GM12875 (cell line): ENCODE data around the gene RAF1.
"Not testable (repeated sequence)": the region's sequence is repeated elsewhere in the genome, so short reads cannot be mapped to it uniquely, and the experiment has no call there.

Experiments
- H3K4me3 ChIP-seq: one replicate; pipeline ENCODE4 v1.5.1; 2011; ENCODE audit warnings: low read depth, low read length, control low read depth
- TF ChIP-seq, protein P1 (sequence below): IDR thresholded peaks from 2 replicates; pipeline ENCODE4 v1.5.1; 2011; ENCODE audit warnings: low read depth, mild to moderate bottlenecking, control low read depth, inconsistent platforms, low read length, moderate library complexity, borderline replicate concordance; ENCODE audit not compliant: insufficient read depth

Gene RAF1

DNA sequence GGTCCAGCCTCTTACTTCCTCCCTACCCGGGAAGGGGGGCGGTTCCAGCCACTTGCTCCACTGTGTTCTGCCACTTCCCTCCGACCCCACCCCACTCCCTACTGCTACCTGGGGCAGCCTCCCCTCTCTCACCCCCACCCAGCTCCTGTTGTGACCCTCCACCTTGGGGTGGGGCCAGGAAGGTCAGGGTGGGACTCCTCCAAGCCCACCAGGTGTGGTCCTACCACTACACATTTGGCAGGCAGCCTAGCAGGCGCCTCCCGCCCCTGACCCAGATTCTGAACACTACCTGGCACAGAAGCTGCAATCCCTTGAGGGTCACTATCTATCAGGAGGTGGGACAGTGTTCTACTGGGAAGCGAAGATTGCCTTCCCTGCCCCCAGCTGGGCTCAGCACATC, 13.7 kb upstream of the RAF1 start:
- TF ChIP-seq, protein P1, sequence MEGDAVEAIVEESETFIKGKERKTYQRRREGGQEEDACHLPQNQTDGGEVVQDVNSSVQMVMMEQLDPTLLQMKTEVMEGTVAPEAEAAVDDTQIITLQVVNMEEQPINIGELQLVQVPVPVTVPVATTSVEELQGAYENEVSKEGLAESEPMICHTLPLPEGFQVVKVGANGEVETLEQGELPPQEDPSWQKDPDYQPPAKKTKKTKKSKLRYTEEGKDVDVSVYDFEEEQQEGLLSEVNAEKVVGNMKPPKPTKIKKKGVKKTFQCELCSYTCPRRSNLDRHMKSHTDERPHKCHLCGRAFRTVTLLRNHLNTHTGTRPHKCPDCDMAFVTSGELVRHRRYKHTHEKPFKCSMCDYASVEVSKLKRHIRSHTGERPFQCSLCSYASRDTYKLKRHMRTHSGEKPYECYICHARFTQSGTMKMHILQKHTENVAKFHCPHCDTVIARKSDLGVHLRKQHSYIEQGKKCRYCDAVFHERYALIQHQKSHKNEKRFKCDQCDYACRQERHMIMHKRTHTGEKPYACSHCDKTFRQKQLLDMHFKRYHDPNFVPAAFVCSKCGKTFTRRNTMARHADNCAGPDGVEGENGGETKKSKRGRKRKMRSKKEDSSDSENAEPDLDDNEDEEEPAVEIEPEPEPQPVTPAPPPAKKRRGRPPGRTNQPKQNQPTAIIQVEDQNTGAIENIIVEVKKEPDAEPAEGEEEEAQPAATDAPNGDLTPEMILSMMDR, result no peak
- no peak overlapping the region for H3K4me3 ChIP-seq

DNA sequence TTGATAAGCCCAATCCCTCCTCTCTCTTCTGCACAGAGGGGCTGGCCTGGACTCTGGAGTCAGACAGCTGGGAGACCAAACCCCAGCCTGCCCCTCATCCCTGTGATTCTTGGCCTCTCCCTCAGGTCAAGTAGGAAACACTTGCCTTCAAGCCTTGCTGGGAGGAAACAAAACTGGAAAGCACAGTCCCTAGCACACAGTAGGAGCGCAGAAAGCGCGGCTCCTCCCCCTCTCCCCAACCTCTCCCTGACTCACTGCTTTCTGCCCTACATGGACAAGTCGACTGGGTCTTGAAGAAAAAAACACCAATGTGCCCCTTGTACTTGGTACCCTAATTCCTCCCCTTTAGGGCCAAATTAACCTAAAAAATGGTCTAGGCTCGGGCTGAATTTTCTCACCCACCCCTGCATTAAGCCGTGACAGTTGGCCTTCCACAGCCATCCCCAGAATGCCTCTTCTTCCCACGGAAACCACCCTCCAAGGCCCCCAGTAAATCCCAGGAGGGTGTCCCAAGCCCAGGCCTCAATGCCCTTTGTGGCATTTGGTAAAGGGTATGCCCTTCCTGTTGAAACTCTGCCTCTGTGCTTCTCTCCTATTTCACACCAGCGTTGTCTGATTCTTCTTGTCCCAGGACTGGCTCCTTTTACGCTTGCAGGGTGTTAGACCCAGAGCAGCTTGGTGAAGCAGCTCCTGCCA, 11.3 kb upstream of the RAF1 start:
- TF ChIP-seq, protein P1, result no peak
- H3K4me3 ChIP-seq, result no peak overlapping the region

DNA sequence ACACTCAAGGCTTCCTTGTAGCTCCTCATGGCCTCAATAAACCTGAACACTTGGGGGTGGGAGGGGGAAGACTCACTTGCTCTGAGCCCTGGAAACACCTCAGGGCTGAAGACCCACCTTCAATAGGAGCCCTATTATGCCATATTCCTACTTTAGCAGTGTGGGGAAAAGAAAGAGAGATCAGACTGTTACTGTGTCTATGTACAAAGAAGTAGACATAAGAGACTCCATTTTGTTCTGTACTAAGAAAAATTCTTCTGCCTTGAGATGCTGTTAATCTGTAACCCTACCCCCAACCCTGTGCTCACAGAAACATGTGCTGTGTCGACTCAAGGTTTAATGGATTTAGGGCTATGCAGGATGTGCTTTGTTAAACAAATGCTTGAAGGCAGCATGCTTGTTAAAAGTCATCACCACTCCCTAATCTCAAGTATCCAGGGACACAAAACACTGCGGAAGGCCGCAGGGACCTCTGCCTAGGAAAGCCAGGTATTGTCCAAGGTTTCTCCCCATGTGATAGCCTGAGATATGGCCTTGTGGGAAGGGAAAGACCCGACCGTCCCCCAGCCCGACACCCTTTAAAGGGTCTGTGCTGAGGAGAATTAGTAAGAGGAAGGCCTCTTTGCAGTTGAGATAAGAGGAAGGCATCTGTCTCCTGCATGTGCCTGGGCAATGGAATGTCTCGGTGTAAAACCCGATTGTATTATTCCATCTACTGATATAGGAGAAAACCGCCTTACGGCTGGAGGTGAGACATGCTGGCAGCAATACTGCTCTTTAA, 10.2 kb upstream of the RAF1 start:
- not testable (repeated sequence) for H3K4me3 ChIP-seq

DNA sequence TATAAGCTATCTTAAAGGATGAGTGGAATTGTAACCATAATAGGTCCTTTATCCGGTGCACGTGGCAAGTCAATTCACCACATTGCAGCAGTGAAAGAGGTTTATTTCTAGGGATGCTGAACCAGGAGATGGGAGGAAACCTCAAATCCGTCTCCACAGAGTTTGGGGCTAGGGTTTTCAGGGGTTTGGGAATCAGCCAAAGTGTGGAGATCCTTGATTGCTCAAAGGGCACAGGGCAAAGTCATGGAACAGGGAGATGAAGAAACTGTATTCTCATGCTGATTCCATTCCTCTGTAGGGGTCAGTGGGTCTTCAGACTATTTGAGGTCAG, 7.2 kb upstream of the RAF1 start:
- H3K4me3 ChIP-seq, result no peak overlapping the region
- TF ChIP-seq, protein P1, result no peak

DNA sequence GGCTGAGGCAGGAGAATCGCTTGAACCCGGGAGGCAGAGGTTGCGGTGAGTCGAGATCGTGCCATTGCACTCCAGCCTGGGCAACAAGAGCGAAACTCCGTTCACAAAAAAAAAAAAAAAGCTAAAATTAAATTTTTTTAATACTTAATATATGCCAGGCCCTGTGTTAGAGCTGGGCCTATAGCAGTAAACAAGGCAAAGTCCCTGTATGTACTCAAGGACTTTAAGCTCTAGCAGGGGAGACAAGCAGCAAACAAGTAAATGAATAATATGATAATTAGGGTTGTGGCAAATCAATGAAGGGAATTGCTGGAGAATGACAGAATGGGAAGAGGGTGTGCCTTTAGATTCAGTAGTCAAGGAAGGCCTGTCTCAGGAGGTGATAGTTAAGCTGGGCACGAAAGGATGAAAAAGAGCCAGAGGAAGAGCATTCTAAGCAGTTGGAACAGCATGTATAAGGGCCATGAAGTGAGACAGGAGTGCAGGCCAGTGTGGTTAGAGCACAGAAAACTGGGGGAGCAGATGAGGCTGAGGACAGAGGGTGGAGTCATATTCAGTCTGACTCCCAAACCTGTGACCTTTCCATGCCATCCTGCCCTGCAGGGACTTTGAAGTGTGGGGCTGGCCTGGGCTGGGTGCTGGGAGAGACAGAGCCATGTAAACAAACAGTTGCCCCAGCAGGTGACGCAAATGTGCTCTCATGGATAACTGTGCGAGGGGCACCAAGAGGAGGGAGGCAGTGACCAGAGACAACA, 6.6 kb upstream of the RAF1 start:
- TF ChIP-seq, protein P1, result no peak
- H3K4me3 ChIP-seq, result no peak overlapping the region

DNA sequence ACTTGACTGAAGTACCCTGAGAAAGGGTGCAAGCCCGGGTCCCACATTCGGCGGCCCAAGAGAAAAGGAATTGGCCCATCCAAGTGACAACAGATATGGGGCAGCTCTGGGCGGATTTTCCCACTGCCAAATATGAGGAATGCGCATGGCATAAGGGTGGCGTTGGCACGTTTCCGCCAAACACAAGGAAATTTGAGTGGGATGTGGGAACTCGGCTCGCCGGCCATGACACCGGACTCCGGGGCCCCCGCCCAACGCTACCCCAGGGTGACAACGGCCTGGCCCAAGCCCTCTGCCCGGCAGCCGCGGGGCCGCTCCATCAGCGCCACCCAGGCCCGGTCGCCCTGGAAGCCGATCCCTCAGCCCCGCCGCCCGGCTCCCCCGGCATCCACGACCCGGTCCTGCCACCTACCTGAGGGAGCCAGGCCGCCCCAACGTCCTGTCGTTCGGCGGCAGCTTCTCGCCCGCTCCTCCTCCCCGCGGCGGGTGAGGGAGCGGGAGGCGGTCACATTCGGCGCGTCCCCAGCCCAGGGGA, 449 bp downstream of the RAF1 start:
- peak overlapping the region; percentile 93 for H3K4me3 ChIP-seq
- TF ChIP-seq, protein P1, result no peak

DNA sequence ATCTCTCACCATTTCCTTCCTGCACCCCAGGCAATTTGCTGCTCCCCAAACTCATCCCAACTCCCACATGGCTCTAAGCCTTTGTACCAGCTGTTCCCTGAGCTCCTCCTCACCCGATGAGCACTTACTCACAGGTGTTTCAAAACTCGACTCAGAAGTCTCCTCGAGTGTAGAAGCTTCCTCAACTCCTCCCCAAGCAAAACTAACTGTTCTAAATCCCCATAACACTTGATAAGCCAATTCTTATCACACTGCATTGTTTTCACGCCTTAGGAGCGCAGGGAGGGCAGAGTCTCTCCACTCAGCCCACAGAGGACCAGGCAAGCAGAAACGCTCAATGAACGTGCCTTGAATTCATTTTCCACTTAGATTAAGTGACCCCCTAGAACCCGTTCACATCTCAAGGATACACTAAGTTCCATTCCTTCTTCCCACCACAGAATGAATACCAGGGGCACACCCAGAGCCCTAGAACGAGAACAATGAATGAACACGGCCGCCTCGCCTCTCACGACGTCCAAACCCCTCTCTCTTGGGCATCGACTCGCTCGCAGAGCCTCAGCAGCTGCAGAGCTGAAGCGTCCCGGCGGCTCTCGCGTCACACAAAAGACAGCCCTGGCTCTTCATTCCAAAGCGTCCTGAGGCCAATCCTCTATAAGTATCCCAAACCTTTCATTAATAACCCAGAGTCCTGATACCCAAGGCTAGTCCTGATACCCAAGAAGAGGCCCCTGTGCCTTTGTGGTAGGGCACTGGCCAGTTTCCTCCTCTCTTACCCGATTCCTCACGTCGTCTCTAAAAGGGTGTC, 1.1 kb downstream of the RAF1 start:
- TF ChIP-seq, protein P1, result no peak

More for the DNA sequence above, 1.1 kb downstream of the RAF1 start:
- peak overlapping the region; percentile 93 for H3K4me3 ChIP-seq
